Subcutaneous abdominal adipose tissue (tissue), 5 donors: ENCODE measurements around the gene CCDC97.

ENCODE experiments used
- H3K27ac ChIP-seq: one replicate; pipeline ENCODE4 v1.7.0; 2013; ENCODE audit warnings: low read depth, mild to moderate bottlenecking, inconsistent platforms, low read length, moderate library complexity
- H3K27me3 ChIP-seq, 5 donors: one replicate each; pipeline ENCODE4 v1.7.0; 2013; ENCODE audit warnings: low read length in 5 of 5, inconsistent platforms in 1 of 5; ENCODE audit not compliant: control insufficient read depth in 5 of 5, insufficient read depth in 4 of 5
- H3K36me3 ChIP-seq, 5 donors: one replicate each; pipeline ENCODE4 v1.7.0; 2013; ENCODE audit warnings: low read length in 5 of 5; ENCODE audit not compliant: control insufficient read depth in 5 of 5, insufficient read depth in 5 of 5
- H3K4me1 ChIP-seq, 5 donors: one replicate each; pipeline ENCODE4 v1.7.0; 2013; ENCODE audit warnings: low read length in 5 of 5, mild to moderate bottlenecking in 3 of 5, moderate library complexity in 1 of 5; ENCODE audit not compliant: control insufficient read depth in 5 of 5, insufficient read depth in 5 of 5
- H3K4me3 ChIP-seq, 5 donors: one replicate each; pipeline ENCODE4 v1.7.0; 2013; ENCODE audit warnings: low read length in 5 of 5, low read depth in 1 of 5
- H3K9ac ChIP-seq, 5 donors: one replicate each; pipeline ENCODE4 v1.7.0; 2013; ENCODE audit warnings: low read length in 5 of 5, mild to moderate bottlenecking in 4 of 5, moderate library complexity in 3 of 5
- H3K9me3 ChIP-seq, 5 donors: one replicate each; pipeline ENCODE4 v1.7.0; 2013; ENCODE audit warnings: low read length in 5 of 5; ENCODE audit not compliant: control insufficient read depth in 5 of 5
- donor health status: healthy.
- donor health status: healthy.
- donor health status: healthy.
- donor health status: healthy.
- donor health status: healthy.

CCDC97 gene

GRCh38 chr19:41310033-41310831, at the start of gene CCDC97:
TSS of gene CCDC97 (plus strand) at chr19:41310172. CDS start at chr19:41310311, 139 bp downstream.
- H3K36me3 ChIP-seq: peaks cover 0 to 45% (median 34%) of the 10 kb centered on the region in 5 donors
- peaks cover 0 to 2% (median 0%) of the 10 kb centered on the region in 5 donors for H3K27me3 ChIP-seq
- H3K4me1 ChIP-seq: peaks cover 12 to 52% (median 39%) of the 10 kb centered on the region in 5 donors
- H3K9me3 ChIP-seq: no peaks in the 10 kb centered on the region
- H3K9ac ChIP-seq: peak within 1 kb of the TSS; percentile 87 to 95 (median 94)
- peak within 1 kb of the TSS; percentile 75 to 99 (median 93) for H3K4me3 ChIP-seq
- H3K27ac ChIP-seq: peak within 1 kb of the TSS; percentile 93

GRCh38 chr19:41261474-41262190, 48.3 kb upstream of the CCDC97 start:
- H3K9me3 ChIP-seq: peaks cover 0 to 3% (median 0%) of the 10 kb centered on the region in 5 donors
- H3K4me3 ChIP-seq: peak overlapping the region; percentile 74 to 94 (median 85)
- no peaks in the 10 kb centered on the region for H3K27me3 ChIP-seq
- peak overlapping the region; percentile 2 to 84 (median 62) for H3K9ac ChIP-seq
- peaks cover 0 to 34% (median 28%) of the 10 kb centered on the region in 5 donors for H3K36me3 ChIP-seq
- peaks cover 8 to 40% (median 31%) of the 10 kb centered on the region in 5 donors for H3K4me1 ChIP-seq
- H3K27ac ChIP-seq: peak overlapping the region; percentile 98

GRCh38 chr19:41263042-41263849, 46.7 kb upstream of the CCDC97 start:
- Histone ChIP-seq H3K36me3 (peaks cover 4 to 23% (median 19%) of the 10 kb centered on the region in 5 donors), H3K27me3 (no peaks in the 10 kb centered on the region), H3K9ac (peak overlapping the region; percentile 75 to 94 (median 88)), H3K9me3 (peaks cover 0 to 3% (median 0%) of the 10 kb centered on the region in 5 donors), H3K27ac (peak overlapping the region; percentile 98), H3K4me3 (peak overlapping the region; percentile 84 to 96 (median 88)), H3K4me1 (peaks cover 9 to 52% (median 45%) of the 10 kb centered on the region in 5 donors)

GRCh38 chr19:41263850-41264580, 46.0 kb upstream of the CCDC97 start, which contains the start of gene HNRNPUL1:
TSS of gene HNRNPUL1 (plus strand) at chr19:41264372. CDS start at chr19:41264504, 132 bp downstream.
- peaks cover 9 to 52% (median 45%) of the 10 kb centered on the region in 5 donors for H3K4me1 ChIP-seq
- peak within 1 kb of the TSS; percentile 98 for H3K27ac ChIP-seq
- H3K36me3 ChIP-seq: peaks cover 7 to 23% (median 18%) of the 10 kb centered on the region in 5 donors
- H3K4me3 ChIP-seq: peak within 1 kb of the TSS; percentile 86 to 96 (median 91)
- H3K9ac ChIP-seq: peak within 1 kb of the TSS; percentile 87 to 97 (median 97)
- no peaks in the 10 kb centered on the region for H3K27me3 ChIP-seq
- H3K9me3 ChIP-seq: no peaks in the 10 kb centered on the region

- H3K4me1 ChIP-seq: peaks cover 9 to 52% (median 45%) of the 10 kb centered on the region in 5 donors
- H3K9ac ChIP-seq: peak overlapping the region; percentile 84 to 97 (median 97)
- H3K36me3 ChIP-seq: peaks cover 7 to 23% (median 18%) of the 10 kb centered on the region in 5 donors
- H3K27me3 ChIP-seq: no peaks in the 10 kb centered on the region
- H3K4me3 ChIP-seq: peak overlapping the region; percentile 84 to 91 (median 87)
- no peaks in the 10 kb centered on the region for H3K9me3 ChIP-seq
- peak overlapping the region; percentile 97 for H3K27ac ChIP-seq
These were observed 45.2 kb upstream of the CCDC97 start for GRCh38 chr19:41264581-41265394.

GRCh38 chr19:41265395-41266153, 44.4 kb upstream of the CCDC97 start:
- Histone ChIP-seq H3K4me1 (peaks cover 9 to 52% (median 45%) of the 10 kb centered on the region in 5 donors), H3K36me3 (peaks cover 7 to 28% (median 20%) of the 10 kb centered on the region in 5 donors), H3K9ac (peak overlapping the region; percentile 84 to 97 (median 97)), H3K27ac (peak overlapping the region; percentile 97), H3K4me3 (peak overlapping the region; percentile 84 to 91 (median 87)), H3K9me3 (no peaks in the 10 kb centered on the region), H3K27me3 (no peaks in the 10 kb centered on the region)

GRCh38 chr19:41269055-41269454, 40.9 kb upstream of the CCDC97 start:
- Histone ChIP-seq H3K9ac (no peak overlapping the region), H3K4me3 (no peak overlapping the region), H3K27me3 (no peaks in the 10 kb centered on the region), H3K36me3 (peaks cover 24 to 63% (median 55%) of the 10 kb centered on the region in 5 donors), H3K4me1 (peaks cover 4 to 34% (median 29%) of the 10 kb centered on the region in 5 donors), H3K27ac (no peak overlapping the region), H3K9me3 (no peaks in the 10 kb centered on the region)

- Histone ChIP-seq H3K4me1 (peaks cover 4 to 33% (median 29%) of the 10 kb centered on the region in 5 donors), H3K4me3 (no peak overlapping the region), H3K9ac (no peak overlapping the region), H3K27me3 (no peaks in the 10 kb centered on the region), H3K36me3 (peaks cover 27 to 68% (median 60%) of the 10 kb centered on the region in 5 donors), H3K27ac (no peak overlapping the region), H3K9me3 (no peaks in the 10 kb centered on the region)
These were observed 40.4 kb upstream of the CCDC97 start for GRCh38 chr19:41269571-41269970.
